Inflammatory macrophage (primary cell): ENCODE data around the gene SLC25A1.
A peak's percentile ranks its signal among the peaks of the same experiment; 100 is the strongest.
"Not testable (repeated sequence)": the region's sequence is repeated elsewhere in the genome, so short reads cannot be mapped to it uniquely, and the experiment has no call there.

Experiments
- DNase-seq, 2 donors: peaks; one replicate each; pipeline ENCODE4 v3.0.0-alpha.2; 2020 to 2022

Gene SLC25A1

DNA sequence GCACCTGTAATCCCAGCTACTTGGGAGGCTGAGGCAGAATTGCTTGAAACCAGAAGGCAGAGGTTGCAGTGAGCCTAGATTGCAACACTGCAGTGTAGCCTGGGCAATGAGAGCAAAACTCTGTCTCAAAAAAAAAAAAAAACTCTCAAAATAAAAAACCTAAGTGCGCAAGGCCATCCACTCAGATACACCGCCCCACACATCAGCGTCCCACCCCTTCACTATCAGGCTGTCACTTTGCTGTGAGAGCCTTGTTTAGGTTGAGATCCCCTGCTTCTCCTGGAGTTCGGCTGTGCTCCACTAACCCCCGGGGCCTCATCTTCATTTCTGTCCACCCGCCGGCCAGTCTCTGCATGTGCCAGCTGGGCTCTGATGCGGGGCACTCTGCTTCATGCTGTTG lies 12.1 kb downstream of the SLC25A1 start:
- no peak for DNase-seq

DNA sequence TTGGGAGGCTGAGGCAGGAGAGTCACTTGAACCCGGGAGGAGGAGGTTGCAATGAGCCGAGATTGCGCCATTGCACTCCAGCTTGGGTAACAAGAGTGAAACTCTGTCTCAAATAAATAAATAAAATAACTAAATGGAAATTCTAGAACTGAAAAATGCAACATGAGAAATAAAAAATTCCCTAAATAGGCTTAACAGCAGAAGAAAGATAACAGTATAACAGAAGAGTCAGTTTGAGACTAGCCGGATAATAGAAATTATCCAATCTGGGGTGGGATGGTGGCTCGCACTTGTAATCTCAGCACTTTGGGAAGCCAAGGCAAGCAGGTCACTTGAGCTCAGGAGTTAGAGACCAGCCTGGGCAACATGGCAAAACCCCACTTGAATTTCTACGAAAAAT lies 14.1 kb downstream of the SLC25A1 start:
- DNase-seq = no peak

DNA sequence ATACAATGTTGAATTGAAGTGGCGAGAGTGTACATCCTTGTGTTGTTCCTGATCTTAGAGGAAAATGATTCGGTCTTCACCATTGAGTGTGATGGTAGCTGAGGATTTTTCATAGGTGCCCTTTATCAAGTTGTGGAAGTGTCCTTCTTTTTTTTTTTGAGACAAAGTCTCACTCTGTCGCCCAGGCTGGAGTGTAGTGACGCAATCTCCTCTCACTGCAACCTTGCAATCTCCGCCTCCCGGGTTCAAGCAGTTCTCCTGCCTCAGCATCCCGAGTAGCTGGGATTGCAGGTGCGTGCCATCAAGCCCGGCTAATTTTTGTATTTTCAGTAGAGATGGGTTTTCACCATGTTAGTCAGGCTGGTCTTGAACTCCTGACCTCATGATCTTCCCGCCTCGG lies 19.9 kb downstream of the SLC25A1 start:
- not testable (repeated sequence) for DNase-seq

DNA sequence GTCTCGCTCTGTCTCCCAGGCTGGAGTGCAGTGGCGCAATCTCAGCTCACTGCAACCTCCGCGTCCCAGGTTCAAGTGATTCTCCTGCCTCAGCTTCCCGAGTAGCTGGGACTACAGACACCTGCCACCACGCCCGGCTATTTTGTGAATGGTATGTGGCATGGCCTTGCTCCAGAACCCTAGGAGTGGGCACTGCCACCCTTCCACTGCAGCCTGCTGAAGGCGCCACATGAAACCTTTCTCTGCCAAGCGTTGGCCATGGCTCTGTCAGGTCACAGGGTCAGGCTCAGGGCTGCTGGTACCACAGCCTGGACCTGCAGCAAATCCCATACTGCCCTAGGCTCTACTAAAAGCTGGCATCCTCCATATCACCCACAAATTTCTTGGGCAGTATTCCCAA lies 22.4 kb downstream of the SLC25A1 start:
- not testable (repeated sequence) for DNase-seq

DNA sequence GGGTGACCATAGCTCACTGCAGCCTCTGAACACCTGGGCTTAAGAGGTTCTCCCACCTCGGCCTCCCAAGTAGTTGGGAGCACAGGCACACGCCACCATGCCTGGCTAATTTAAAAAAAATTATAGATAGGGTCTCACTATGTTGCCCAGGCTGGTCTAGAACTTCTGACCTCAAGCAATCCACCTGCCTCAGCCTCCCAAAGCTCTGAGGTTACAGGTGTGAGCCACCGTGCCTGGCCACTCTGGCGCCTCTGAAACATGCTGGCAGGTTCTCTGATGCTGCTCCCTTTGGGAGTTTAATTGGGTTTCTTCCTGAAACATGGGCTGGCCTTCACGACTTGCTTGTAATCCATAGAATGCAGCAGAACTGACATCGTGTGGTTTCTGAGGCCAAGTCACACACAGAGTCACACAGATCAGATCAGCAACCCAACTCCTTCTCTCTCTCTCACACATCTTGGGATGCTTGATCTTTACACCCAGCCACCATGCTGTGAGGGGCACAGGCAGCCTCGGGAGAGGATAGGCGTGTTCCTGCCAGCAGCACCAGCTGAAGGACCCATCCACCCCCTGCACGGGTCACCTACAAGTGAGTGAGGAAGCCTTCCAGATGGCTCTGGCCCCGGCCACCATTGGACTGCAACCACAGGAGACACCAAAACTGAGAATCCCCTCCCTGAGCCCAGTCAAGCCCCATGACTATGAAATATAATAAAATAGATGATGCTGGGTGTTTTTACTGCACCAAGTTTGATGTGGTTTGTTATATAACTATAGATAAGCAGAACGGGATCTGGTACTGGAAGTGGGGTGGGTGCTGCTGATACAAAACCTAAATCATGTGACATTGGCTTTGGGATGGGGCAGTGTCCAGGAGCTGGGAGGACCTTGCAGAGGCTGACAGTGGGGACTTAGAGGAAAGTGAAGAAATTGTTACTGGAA lies 25.3 kb downstream of the SLC25A1 start:
- DNase-seq = no peak

DNA sequence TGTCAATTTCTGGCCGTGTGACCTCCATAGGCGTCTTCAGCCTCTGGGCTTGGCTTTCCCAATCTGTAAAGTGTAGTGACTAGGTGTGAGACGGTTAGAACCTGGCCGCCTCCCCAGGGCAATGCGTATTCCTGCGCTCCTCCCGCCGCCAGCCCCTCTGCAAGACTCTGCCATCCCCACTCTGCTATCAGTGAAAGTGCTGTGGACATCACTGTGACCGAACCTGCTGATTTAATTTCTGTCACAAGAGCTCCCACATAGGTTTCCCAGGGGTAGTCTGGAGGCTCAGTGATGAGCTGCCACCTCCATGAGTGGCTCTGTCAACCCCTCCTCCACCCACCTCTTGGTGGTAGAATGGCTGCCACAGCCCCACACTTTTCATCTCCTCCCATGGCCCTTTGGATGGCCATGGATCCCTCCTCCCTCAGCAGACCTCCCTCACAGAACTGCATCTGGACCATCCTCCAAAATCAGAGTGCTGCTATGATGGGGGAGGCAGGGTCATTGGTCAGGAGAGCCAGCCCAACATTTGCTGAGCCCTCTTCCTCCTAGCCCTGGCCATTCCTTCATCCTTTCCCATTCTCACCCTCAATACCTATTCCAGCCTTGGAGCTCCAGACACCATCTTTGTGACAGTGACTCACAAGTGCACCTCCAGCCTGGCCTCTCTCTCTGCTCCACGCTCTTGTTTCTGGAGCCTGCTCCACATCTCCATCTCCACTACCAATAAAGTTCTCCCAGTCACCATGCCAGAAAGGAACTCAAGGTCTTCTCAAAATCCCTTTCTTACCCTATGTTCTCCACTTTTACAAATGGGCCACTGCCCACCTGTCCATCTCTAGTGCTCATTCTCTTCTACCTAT lies 27.0 kb downstream of the SLC25A1 start:
- no peak for DNase-seq

DNA sequence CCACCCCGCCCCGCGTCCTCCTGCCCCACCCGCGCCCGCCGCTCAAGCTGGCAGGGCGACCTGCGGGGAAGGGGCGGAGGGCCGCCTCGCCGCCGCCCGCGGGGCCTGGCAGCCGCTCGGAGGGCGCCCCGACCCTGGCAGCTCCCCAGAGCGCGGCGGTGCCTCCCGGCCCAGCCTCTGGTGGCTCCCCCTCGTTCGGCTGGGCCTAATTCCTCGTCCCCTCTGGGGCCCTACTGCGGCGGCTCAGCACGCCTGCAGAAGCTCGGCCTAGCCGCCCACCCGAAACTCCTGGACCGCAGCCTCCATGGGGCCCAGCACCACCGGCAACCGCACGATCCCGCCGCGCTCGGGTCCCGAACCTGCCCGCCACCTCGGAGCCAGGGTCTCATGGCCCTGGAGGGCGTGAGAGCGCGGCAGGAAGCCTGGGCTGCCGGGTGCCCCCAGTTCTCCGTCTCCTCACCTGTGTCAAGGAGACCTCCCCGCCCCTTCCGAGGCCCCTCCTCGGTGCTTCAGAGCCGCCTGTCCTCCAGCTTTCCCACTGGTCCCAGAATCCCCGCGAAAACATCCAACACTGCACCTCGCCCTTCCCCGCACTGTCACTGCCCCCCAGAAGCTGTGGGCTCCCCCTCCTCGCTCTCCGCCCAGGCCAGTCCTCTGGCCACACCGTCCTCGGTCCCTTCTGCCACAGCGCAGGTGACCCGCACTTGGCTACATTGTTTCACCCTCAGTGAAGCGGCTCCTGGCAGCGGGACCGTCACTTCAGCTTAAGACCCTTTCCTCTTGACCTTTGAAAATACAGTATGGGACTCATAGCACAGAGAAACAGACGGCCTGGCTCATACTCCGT lies 27.8 kb downstream of the SLC25A1 start:
- DNase-seq = no peak

DNA sequence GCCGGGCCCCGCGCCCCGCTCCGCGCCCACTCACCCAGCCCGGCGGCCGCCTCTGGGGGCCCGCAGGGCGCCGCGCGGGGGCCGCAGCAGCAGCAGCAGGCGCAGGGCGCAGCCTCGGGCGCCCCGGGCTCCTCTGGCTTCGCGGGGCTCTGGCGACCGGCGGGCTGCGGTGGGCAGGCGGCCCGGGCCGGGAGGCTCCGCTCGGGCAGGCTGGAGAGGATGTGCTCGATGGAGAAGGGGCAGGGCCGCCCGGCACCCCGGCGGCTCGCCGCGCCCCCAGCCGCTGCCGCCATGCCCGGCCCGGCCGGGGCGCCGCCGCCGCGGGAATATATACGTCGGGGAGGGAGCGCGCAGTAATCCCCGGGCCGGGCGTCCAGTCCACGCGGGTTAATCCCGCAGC lies 28.5 kb downstream of the SLC25A1 start, which contains the start of gene GSC2:
GSC2 (minus strand) TSS at position 302 of the 400 bp plus-strand sequence; CDS start at position 293, 9 bp downstream.
- no peak for DNase-seq

DNA sequence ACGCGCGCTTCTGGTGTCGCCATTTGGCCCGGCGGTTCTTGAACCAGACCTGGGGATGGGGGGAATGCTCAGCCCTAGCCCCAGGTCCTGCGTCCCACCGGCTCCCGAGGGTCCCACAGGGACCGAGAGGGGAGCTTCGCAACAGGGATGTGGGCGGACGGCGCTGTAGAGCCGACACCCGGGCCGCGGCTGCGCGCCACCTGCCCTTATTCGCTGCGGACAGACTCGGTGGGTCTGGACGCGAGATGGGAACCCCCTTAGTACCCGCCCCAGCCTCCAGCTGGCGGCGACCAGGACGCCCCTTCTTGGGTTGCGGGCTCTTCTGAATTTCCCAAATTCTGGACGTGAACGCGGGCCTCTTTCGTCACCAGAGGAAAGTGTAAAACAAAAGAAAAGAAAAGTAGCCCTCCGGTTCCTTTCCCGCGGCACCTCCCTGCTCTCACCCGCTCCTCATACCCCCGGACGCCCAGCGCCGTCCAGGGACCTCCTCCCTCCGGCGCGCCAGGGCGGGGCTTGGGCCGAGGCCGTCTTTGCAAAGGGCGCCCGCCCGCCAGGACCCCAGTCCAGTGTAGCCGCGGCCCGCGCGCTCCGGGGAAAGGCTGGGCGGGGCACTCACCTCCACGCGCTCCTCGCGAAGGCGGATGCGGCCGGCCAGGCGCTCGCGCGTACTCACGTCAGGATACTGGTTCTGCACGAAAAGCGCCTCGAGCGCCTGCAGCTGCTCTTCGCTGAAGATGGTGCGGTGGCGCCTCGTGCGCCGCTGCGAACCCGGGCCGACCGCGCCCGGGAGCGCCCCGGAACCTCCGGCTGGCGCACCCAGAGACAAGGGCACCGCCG lies 29.3 kb downstream of the SLC25A1 start:
- no peak for DNase-seq

DNA sequence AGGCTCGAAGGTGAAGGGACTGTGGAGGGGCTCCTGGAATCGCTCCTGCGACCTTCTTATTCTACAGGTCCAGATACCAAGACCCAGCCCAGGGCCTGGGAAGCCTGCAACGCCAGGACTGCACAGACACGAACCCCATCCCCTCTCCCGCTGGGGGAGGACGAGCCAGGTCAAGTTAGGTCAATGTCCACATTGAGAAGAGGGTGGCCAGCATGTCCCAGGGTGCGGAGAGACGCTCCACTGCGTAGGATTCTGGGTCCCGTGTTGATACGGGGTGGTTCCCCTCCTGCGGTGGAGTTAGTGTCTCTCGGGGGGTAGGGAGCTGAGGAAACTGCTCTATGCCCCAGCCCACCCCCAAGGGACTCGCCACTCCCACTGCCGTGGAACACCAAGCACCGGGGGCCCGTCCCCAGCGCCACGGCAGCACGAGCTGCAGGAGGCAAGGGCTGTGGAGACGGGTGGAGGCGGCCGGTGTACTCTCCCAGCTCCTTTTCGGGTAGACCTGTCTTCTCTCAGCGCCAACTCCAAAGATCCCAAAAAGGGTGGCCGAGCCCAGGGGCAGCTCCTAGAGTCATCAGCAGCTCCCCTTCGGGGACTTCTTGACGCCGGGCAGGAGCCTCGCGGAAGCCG lies 30.0 kb downstream of the SLC25A1 start:
- no peak for DNase-seq

DNA sequence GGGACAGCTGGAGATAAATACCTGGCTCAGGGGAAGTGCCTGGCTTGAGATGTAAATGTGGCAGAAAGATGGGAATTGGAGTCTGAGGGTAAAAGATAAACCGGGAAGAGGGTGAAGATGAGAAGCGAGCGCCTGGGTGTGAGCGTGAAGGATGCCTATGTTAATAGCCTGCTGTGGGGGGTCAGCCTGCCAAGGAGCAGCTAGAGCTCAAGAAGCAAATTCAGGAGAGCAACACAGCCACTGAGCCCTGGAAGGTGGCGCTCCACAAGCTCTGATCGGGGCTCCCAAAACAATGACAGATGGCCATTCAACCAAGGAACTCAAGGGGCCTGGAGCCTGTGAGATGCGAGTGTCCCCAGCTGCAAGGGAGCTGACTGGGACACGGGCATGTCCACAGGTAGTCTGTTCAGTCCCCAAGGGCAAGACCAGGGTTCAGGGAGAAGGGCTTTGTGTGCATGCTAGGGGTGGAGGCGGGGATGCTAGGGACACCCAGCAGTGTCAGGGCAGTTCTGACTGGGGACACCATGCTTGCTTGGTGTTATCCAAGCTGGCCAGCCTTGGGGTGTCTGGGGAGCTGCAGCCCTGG lies 31.2 kb downstream of the SLC25A1 start:
- no peak for DNase-seq

DNA sequence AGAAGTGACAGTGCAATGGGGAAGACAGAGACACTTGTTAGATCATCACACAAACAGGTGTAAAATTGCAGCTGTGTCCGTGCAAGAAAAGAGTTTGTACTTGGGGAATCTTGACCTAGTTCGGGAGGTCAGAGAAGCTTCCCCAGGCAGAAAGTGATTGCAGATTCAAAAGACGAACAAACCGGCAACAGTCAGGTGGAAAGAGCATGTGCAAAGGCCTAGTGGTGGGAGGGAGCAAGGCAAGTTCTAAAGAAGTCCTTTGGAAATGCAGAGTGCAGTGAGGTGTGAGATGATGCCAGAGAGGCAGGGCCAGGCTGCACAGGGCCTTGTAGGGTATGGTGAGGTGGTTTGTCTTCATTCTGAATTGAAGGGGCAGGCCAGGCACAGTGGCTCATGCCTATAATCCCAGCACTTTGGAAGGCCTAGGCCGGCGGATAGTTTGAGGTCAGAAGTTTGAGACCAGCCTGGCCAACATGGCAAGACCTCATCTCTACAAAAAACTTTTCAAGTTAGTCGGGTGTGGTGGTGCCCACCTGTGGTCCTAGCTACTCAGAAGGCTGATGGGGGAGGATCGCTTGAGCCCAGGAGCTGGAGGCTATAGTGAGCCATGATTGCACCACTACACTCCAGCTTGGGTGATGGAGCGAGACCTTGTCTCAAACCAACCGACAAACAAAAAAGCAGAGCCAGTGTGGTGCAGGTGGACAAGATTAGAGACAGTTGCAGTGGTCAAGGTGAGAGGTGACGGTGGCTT lies 32.1 kb downstream of the SLC25A1 start:
- DNase-seq = no peak

DNA sequence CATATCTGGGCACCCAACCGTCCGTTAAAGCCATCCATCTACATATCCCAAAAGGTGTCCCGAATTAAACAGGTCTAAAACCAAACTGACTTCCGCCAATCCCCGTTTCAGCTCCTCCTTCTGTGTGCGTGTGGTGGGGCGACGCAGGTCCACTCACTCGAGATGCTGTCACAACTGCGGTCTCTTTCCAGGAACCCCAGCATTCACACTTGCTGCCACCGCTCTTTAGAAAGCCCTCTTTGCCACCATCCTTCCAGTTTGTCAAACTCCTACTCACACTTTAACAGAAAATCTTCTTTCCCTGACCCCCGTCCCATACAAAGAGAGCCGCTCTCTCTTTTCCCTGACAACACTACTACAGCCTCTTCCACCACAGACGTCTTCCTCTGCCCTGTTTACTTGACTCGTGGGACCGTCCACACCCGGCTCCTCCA lies 34.6 kb downstream of the SLC25A1 start:
- peak in 1 of 2 donors; percentile 10 for DNase-seq

DNA sequence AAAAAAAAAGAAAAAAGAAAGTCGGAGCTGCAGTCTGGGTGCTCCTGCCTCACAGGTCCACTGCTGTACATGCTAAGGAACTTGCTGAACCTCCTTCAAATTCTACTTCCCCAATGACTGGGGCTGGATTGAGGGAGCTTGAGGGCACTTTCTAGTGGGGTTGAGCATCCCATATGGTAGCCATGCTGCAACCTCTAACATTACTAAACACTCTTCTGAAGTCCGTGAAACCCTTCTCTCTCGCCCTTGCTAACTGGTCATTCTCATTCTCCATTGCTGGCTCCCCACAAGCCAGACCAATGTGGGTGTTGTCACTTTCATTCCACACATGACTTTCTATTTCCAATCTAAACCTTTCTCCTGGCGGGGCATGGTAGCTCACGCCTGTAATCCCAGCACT lies 35.3 kb downstream of the SLC25A1 start:
- DNase-seq = no peak

DNA sequence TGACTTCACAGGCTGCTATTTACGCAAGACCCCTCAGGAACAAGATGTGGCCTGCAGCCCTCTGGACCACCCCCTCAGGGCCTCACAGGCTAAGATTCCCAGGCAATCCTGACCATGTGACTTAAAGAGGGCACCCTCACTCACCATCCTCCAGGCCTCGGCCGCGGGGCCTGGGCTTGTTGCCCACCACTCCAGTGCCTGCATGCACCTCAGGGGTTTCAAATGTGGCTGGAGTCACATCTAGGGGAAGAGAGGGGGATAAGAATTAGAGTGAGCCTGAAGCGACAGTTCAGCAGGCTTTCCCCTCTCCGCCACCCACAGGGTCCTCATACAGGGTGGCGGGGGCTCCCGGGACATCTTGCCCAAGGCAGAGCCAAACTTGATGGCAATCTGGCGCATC lies 36.1 kb downstream of the SLC25A1 start:
- DNase-seq = no peak

DNA sequence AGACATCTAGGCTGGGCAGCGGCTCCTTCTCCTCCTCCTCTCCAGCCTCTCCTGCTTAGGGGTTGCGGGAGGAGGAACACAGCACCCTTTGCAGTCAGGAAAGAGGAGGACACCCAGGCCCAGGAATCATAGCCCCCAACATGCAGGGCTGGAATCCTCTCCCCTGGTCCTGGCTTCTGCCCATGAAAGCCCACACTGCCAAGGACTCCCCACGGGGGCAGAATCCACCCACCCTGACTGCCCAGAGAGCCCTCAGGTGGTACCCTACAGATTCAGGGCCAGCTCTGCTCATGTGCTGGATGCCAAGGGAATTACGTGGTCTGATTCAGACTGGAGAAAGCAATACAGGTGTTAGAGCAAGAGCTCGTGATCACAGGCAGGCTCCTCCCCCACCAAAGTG lies 38.6 kb downstream of the SLC25A1 start:
- no peak for DNase-seq

DNA sequence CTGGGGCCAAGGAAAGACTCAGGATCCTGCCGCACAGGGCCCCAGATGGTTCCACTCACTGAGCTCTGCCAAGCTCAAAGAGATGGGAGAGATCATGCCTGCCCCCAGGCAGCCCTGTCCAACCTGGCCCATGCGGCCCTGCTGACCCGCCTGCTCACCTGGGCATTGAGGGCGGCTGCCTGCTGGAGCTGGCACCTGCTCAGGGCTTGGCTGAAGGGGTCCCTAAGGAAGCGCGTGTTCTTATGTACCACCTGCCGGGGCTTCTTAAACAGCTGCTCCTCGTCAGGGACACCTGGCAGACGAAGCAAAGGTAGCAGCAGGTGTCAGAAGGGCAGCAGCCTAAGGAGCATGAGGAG lies 39.6 kb downstream of the SLC25A1 start:
- no peak for DNase-seq

DNA sequence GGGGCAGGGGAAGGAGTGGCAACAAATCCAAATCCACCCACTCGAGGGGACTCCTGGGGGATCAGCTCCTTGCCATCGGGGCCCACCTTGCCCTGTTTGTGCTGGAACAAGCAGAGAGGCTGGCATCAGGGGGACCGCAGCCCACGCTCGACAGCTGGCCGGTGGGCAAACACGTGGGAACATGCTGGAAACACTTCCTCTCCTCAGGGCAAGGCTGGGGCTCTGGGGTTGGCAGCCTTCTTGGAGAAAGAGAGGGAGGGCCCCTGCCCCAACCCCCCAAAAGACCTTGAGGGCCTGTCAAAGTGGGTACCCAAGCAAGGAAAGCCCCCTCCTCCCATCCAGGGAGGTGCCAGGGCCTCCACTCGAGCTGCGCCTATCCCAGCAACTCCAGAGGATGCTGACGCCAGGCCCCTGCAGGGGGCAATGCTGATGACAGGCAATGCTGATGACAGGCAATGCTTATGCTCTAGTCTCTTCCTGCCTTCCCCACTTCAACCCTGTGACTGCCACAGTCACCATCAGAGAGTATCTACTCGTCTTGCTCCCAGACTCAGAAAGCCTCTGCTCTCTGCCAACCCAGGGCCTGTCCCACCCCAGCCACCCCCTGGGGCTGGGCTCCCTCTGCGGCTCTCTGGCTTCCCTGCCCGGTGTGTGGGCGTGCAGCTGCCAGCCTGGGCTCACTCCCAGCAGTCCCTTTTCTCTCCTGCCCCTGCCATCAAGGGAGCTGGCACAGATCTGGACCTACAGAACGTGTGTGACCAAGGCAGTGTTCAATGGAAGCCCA lies 40.1 kb downstream of the SLC25A1 start:
- DNase-seq = no peak
